ENCODE data around the gene INHBE. TPM values are rescaled to one million over a fixed set of nuclear protein-coding genes. Genes with fewer than 3 reads are reported as not detected.

The INHBE gene
- total RNA-seq, 1 experiment from 2014 or later = 13.9 TPM

GRCh38 chr12:57456145-57456700 lies 1.1 kb downstream of the INHBE start:
- no peaks in the 10 kb centered on the region for H3K27me3 ChIP-seq (replicated peaks; ENCODE audit: control insufficient read depth, insufficient read depth, low read length)
- DNase-seq = peak; percentile 62 to 64
- peaks cover 37% of the 10 kb centered on the region for H3K4me1 Mint-ChIP-seq (ENCODE audit: low read depth, unreplicated experiment)
- peak overlapping the region; percentile 61 for H3K4me3 Mint-ChIP-seq (ENCODE audit: unreplicated experiment)
- H3K27me3 Mint-ChIP-seq (ENCODE audit: insufficient read depth, unreplicated experiment) = peaks cover 3% of the 10 kb centered on the region
- POLR2A ChIA-PET = interaction anchor here (1.1 kb wide), 1 partner anchor 88 kb away, joined by 4 read pairs; no protein-coding TSS in a partner anchor
- no TSS peak for BruUV-seq (replicated peaks)
- H3K9me3 ChIP-seq = no peaks in the 10 kb centered on the region
- peaks cover 40% of the 10 kb centered on the region for H3K4me1 ChIP-seq
- no peak overlapping the region for H3K4me3 ChIP-seq (ENCODE audit: low read depth, low read length)
- peak overlapping the region; percentile 83 for H3K27ac Mint-ChIP-seq (ENCODE audit: unreplicated experiment)
- peaks cover 7% of the 10 kb centered on the region for H3K36me3 Mint-ChIP-seq (ENCODE audit: insufficient read depth, unreplicated experiment)
- intact Hi-C loops (cut with micrococcal nuclease; ENCODE audit: unreplicated experiment) = loop anchor here (5.0 kb wide), 1 partner anchor 281 kb away; the partner anchor contains the start of gene AGAP2
- CTCF ChIA-PET = interaction anchor here (0.6 to 4.5 kb wide), 3 partner anchors 55 to 704 kb away, joined by 3 to 138 read pairs (median 4); partner anchors contain the start of gene PRIM1
- H3K9me3 Mint-ChIP-seq (ENCODE audit: unreplicated experiment) = no peaks in the 10 kb centered on the region
- no peaks in the 10 kb centered on the region for H3K36me3 ChIP-seq (ENCODE audit: control insufficient read depth, insufficient read depth, low read length)
- peak; percentile 51 to 66 for TF ChIP-seq CTCF (IDR thresholded peaks at IDR 0.05; ENCODE audit: insufficient read depth in 1 of 2, low read depth in 1 of 2, low read length in 1 of 2, severe bottlenecking in 1 of 2, unreplicated experiment in 1 of 2)

- Histone ChIP-seq H3K36me3 (ENCODE audit: control insufficient read depth, insufficient read depth, low read length) (no peaks in the 10 kb centered on the region), H3K4me1 (peaks cover 35% of the 10 kb centered on the region), H3K9me3 (no peaks in the 10 kb centered on the region), H3K4me3 (ENCODE audit: low read depth, low read length) (no peak overlapping the region), H3K27me3 (replicated peaks; ENCODE audit: control insufficient read depth, insufficient read depth, low read length) (no peaks in the 10 kb centered on the region)
- POLR2A ChIA-PET = no interaction called here
- Mint-ChIP-seq H3K4me1 (ENCODE audit: low read depth, unreplicated experiment) (peaks cover 35% of the 10 kb centered on the region), H3K27me3 (ENCODE audit: insufficient read depth, unreplicated experiment) (peaks cover 3% of the 10 kb centered on the region), H3K27ac (ENCODE audit: unreplicated experiment) (peak overlapping the region; percentile 76), H3K9me3 (ENCODE audit: unreplicated experiment) (no peaks in the 10 kb centered on the region), H3K36me3 (ENCODE audit: insufficient read depth, unreplicated experiment) (peaks cover 7% of the 10 kb centered on the region), H3K4me3 (ENCODE audit: unreplicated experiment) (no peak overlapping the region)
- BruUV-seq (replicated peaks) = no TSS peak
- CTCF ChIA-PET = no interaction called here
- TF ChIP-seq CTCF (IDR thresholded peaks at IDR 0.05; ENCODE audit: insufficient read depth in 1 of 2, low read depth in 1 of 2, low read length in 1 of 2, severe bottlenecking in 1 of 2, unreplicated experiment in 1 of 2) = no peak
- intact Hi-C loops (cut with micrococcal nuclease; ENCODE audit: unreplicated experiment) = loop anchor here (5.0 kb wide), 1 partner anchor 280 kb away; the partner anchor contains the start of gene AGAP2
- no peak for DNase-seq
These were observed 1.8 kb downstream of the INHBE start for GRCh38 chr12:57456737-57457490.

- CTCF ChIA-PET = interaction anchor here (0.7 to 1.9 kb wide), 13 partner anchors 12 to 278 kb away, joined by 3 to 14 read pairs (median 3); partner anchors contain the start of genes ARHGAP9 and DDIT3
- intact Hi-C loops (cut with micrococcal nuclease; ENCODE audit: unreplicated experiment) = loop anchor here (5.0 kb wide), 1 partner anchor 279 kb away; the partner anchor contains the start of gene AGAP2
- peak overlapping the region; percentile 81 for H3K4me3 Mint-ChIP-seq (ENCODE audit: unreplicated experiment)
- BruUV-seq (replicated peaks) = TSS peak; percentile 87
- Histone ChIP-seq H3K4me3 (ENCODE audit: low read depth, low read length) (peak overlapping the region; percentile 48), H3K4me1 (peaks cover 28% of the 10 kb centered on the region), H3K36me3 (ENCODE audit: control insufficient read depth, insufficient read depth, low read length) (no peaks in the 10 kb centered on the region), H3K9me3 (no peaks in the 10 kb centered on the region), H3K27me3 (replicated peaks; ENCODE audit: control insufficient read depth, insufficient read depth, low read length) (no peaks in the 10 kb centered on the region)
- no peak for DNase-seq
- H3K4me1 Mint-ChIP-seq (ENCODE audit: low read depth, unreplicated experiment) = peaks cover 31% of the 10 kb centered on the region
- peak overlapping the region; percentile 79 for H3K27ac Mint-ChIP-seq (ENCODE audit: unreplicated experiment)
- peaks cover 7% of the 10 kb centered on the region for H3K36me3 Mint-ChIP-seq (ENCODE audit: insufficient read depth, unreplicated experiment)
- TF ChIP-seq CTCF (IDR thresholded peaks at IDR 0.05; ENCODE audit: insufficient read depth in 1 of 2, low read depth in 1 of 2, low read length in 1 of 2, severe bottlenecking in 1 of 2, unreplicated experiment in 1 of 2) = no peak
- POLR2A ChIA-PET = interaction anchor here (0.6 to 1.2 kb wide), 2 partner anchors 229 to 732 kb away, joined by 3 to 4 read pairs; partner anchors contain the start of gene SHMT2
- H3K27me3 Mint-ChIP-seq (ENCODE audit: insufficient read depth, unreplicated experiment) = peaks cover 3% of the 10 kb centered on the region
- H3K9me3 Mint-ChIP-seq (ENCODE audit: unreplicated experiment) = no peaks in the 10 kb centered on the region
These were observed 3.6 kb downstream of the INHBE start for GRCh38 chr12:57458665-57459054.

Data from Caco-2 (cell line).